HG03095 (cell line): ENCODE data around the gene MYO3B.
A peak's percentile ranks its signal among the peaks of the same experiment; 100 is the strongest.
"Not testable (repeated sequence)": the region's sequence is repeated elsewhere in the genome, so short reads cannot be mapped to it uniquely, and the experiment has no call there.

Experiments used
- ATAC-seq: cut with Tn5 transposase; IDR thresholded peaks from one replicate; pipeline ENCODE4 v1.9.1; 2021; ENCODE audit warnings: moderate library complexity; ENCODE audit not compliant: unreplicated experiment

The MYO3B gene

DNA sequence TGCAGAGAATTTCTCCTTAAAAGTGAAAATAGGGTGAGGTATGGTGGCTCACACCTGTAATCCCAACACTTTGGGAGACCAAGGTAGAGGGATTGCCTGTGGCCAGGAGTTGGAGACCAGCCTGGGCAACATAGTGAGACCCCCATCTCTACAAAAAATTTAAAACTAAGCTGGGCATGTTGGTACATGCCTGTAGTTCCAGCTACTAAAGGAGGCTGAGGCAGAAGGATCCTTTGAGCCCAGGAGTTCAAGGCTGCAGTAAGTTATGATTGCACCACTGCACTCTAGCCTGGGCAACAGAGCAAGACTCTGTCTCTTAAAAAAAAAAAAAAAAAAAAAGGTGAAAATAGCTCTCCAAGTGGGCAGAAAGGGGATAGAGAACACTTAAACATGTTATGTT lies 496.3 kb downstream of the MYO3B start:
- not testable (repeated sequence) for ATAC-seq

DNA sequence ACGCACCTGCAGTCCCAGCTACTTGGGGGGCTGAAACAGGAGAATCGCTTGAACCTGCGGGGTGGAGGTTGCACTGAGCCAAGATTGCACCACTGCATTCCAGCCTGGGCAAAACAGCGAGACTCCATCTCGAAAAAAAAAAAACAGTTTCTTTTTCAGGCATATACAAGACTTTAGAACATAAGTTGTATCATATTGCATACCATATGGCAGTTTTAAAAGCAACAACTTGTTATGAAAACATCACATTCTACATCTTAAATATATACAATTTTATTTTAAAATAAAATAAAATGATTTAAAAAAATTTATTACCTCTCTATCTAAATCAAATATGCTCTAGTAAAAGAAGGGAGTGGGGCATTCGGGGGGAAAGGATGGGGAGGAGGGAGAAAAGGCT lies 497.8 kb downstream of the MYO3B start:
- ATAC-seq: no peak

DNA sequence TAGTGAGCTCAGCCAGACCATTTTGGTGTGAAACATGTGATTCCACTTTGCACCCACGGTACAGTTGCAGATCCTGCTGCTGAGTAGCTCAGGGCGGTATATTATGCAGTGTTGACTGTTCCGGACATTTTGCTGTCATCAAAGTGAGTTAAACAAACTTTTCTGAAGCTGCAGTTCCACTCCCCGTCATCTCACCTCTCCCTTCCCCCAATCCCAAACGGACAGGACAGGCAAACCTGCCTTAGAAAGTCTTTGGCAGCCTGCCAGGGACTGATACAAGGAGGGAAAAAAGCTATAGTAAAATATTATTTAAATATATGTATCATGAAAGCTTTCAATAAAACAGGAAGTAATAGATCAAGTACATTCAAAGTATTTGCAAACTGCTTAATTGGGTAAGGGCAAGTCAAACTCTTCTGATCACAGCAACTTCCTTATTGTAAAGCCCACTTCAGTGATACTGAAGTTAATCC lies 501.7 kb downstream of the MYO3B start:
- no peak for ATAC-seq

DNA sequence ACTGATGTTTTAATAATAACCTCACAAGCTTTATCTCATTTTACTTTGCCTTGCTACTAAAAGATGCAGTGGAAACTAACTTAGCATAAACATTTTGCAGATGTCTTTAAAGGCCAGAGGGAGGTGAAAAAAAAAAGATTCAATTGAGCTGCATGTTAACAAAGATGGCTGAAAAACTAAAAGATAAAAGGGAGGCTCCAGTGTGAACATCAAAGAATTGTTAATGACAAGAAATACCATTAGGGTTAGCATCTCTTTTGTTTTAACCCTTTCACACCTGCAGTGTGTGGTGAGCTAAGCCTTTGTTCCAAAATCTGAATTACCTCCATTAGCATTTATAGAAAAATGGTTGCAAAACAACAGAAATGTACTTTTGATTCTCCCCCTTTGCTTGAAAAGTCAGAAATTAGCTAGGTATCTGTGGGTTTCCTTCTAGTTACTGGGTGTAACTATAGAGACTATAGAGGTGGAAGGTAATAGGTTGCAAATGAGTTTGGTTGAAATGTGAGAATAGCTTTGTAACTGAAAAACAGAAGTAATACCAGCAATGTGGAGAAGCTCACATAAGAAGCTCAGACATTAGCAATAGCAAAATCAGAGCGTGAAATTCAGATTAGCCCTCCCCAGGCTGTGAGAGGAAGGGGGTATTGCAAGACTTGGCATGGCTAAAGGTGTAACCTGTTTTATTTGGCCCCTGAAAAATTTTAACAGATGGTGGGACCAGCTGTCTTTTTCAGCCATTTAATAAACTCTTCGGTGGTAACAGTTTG lies 502.4 kb downstream of the MYO3B start:
- ATAC-seq: peak; percentile 95

DNA sequence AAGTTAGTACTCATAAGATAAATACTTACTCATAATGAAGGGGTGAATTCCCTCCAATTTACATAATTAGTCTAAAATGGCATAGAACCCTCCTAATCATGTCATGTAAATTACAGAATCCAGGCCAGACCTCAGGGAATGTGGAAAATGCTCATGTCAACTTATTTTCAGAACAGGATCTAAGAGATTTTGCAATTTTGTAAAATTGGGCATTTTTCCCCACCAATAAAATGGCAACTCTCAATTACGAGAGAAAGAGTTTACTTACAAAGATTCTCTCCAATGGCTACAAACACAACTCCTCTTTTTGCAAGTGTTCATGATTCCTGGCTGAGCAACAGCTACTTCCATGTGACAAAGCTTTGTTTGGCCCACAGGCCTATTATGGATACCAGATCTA lies 503.4 kb downstream of the MYO3B start:
- no peak for ATAC-seq

GRCh38 chr2:170685591-170685990 lies 507.6 kb downstream of the MYO3B start:
- ATAC-seq: no peak

DNA sequence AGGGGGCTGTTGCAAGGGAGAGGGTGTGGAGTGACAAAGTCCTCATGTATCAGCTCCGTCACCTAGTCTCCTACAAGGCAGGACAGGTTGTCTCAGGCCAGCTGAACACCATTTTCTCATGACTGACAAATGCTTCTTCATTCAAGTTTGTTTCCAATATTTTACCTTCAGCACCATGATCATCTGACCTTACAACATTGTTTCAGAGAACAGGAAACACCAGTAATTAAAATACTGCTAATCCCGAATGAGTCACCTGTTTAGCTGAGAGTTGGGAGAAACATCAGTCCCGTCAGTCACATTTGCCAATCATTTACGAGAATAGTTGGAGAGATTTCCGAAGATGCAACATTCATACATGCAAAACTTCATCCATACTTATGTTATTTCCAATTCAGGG lies 511.5 kb downstream of the MYO3B start:
- no peak for ATAC-seq

GRCh38 chr2:170690640-170691039 lies 512.7 kb downstream of the MYO3B start:
- ATAC-seq: no peak

- no peak for ATAC-seq
Observed at GRCh38 chr2:170694316-170694715, 516.4 kb downstream of the MYO3B start.

DNA sequence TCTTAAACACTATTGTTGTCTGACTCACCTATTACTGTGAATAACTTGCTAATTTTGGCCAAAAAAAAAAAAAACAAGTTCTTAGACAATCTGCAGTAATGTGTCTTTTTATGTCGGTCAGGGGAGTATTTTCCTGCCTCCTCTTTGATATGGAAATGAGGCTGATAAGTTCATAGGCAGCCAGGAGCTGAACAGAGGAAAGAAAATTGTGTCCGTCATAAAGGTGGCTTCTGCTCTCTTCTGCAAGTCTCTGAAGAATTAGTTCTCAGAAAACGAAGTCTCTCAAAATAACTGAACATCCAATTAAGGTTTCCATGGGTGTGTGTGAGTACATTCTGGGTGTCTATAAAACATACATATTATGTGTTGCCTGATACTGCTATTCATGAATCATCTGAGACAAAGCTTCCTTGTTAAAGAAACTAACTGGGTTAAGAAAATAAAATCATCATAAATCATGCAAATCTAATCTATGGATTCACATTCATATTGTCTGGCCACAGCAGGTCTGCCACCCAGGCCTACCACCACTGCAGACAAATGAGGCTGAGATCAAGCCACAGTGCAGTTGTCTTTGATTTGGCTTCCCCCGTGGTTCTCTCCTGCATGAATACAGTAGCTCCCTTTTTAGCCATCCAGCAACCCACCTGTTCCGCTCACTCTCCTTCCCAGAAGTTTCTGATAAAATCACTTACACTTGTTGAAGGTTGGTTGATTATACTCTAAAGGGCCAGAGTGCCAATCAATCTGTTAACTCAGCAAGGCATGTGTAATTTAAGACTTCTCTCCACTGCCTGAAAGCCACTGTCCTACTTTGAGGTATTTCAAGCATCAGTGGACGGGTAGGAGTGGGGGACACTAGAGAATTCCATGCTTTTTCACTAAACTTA lies 517.8 kb downstream of the MYO3B start:
- ATAC-seq: no peak

DNA sequence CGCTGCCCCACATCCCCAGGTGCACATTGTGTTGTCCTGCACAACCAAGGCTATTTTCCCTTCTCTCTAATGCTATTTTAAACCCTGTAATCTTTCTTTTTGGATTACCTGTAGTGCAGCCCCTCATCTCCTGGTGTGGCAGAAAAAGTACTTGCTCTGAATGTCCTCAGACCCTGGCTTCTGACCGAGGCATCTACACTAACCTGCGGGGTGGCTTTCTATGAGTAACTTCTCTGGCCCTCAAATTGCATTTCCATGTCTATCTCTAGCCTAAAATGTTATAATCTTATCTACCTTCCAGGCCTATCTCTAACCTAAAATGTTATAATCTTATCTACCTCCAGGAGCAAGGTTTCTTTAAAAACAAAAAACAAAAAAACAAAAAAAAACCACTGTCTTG lies 519.0 kb downstream of the MYO3B start:
- ATAC-seq: no peak

DNA sequence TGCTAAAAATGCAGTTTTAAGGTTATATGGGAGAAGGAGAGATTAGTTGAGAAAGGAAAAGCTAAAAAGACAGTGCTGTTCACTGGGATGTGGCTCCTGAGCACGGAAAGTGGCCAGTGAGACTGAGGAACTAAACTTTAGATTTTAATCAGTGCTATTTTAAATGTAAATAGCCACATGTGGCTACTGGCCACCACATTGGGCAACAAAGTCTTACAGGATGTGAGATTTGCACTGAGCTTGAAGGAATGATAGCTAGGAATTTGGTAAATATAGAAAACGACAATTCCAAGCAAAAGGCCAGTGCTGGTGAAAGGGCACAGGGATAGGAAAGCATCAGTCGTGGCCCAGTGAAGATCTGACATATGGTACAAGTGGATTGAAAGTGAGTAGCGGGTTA lies 523.1 kb downstream of the MYO3B start:
- no peak for ATAC-seq

GRCh38 chr2:170703776-170704476 lies 526.0 kb downstream of the MYO3B start:
- no peak for ATAC-seq
